Stimulated activated CD8-positive, alpha-beta memory T cell treated with anti-CD3 and anti-CD28 coated beads, Interleukin-7, amount 100 ng/mL, for 48 hours (primary cell): ENCODE results near the gene BAD.
"Not testable (repeated sequence)": the region's sequence is repeated elsewhere in the genome, so short reads cannot be mapped to it uniquely, and the experiment has no call there.

Experiments
- DNase-seq, 2 donors: peaks; one replicate each; pipeline ENCODE4 v3.0.0-alpha.2; 2020; ENCODE audit warnings: low read depth in 1 of 2; ENCODE audit errors: extremely low read depth in 1 of 2

Gene BAD

GRCh38 chr11:64284048-64284961 is at the start of gene BAD:
Gene BAD, minus strand, starts transcription at chr11:64284665. Its CDS starts 297 bp downstream, at chr11:64284368.
- peak; percentile 87 to 91 for DNase-seq

GRCh38 chr11:64333556-64333955 is 49.1 kb upstream of the BAD start:
- no peak for DNase-seq

- DNase-seq, result peak; percentile 69 to 86
Observed at GRCh38 chr11:64331569-64332371, 47.3 kb upstream of the BAD start.

- DNase-seq, result no peak
Observed at GRCh38 chr11:64330888-64331287, 46.4 kb upstream of the BAD start.

GRCh38 chr11:64327993-64328392 is 43.5 kb upstream of the BAD start:
- no peak for DNase-seq

GRCh38 chr11:64327375-64327774 is 42.9 kb upstream of the BAD start:
- no peak for DNase-seq

GRCh38 chr11:64324692-64325469 is 40.4 kb upstream of the BAD start:
- no peak for DNase-seq

- not testable (repeated sequence) for DNase-seq
Observed at GRCh38 chr11:64323984-64324383, 39.5 kb upstream of the BAD start.

- DNase-seq, result no peak
Observed at GRCh38 chr11:64323373-64323772, 38.9 kb upstream of the BAD start.

- no peak for DNase-seq
Observed at GRCh38 chr11:64322925-64323260, 38.4 kb upstream of the BAD start.

GRCh38 chr11:64321533-64321932 is 37.1 kb upstream of the BAD start:
- DNase-seq, result no peak

- no peak for DNase-seq
Observed at GRCh38 chr11:64321026-64321425, 36.6 kb upstream of the BAD start.

GRCh38 chr11:64320556-64320955 is 36.1 kb upstream of the BAD start:
- no peak for DNase-seq

- no peak for DNase-seq
Observed at GRCh38 chr11:64318766-64319761, 34.6 kb upstream of the BAD start.

GRCh38 chr11:64317961-64318765 is 33.7 kb upstream of the BAD start, which contains the start of gene PRDX5:
Gene PRDX5, plus strand, starts transcription at chr11:64318121. Its CDS starts 95 bp downstream, at chr11:64318216.
- DNase-seq, result peak; percentile 91 to 95

GRCh38 chr11:64317325-64317960 is 33.0 kb upstream of the BAD start, which contains the start of gene TRMT112:
Gene TRMT112, minus strand, starts transcription at chr11:64317559. Its CDS starts 33 bp downstream, at chr11:64317526.
- peak; percentile 85 to 98 for DNase-seq

- no peak for DNase-seq
Observed at GRCh38 chr11:64316672-64317324, 32.3 kb upstream of the BAD start.
